HT-29 (cell line): ENCODE measurements around the gene PTMA. TPM values are rescaled to one million over a fixed set of nuclear protein-coding genes. Genes with fewer than 3 reads are reported as not detected.

Source experiments
- DNase-seq: peaks from one replicate; pipeline ENCODE4 v3.0.0-alpha.2; 2015; ENCODE audit warnings: low spot score
- total RNA-seq: library from RNA; depleted of rRNA; stranded (reverse); fragments of >200 nt; shearing (Covaris generic); gene quantifications from 2 replicates; pipeline ENCODE4 v1.2.3, GENCODE V29; 2014

PTMA gene
- total RNA-seq, 1 experiment from 2014 or later: 1,191 TPM

- peak; percentile 78 for DNase-seq
Measured at GRCh38 chr2:231674587-231675338, 33.6 kb upstream of the PTMA start.

- DNase-seq: no peak
Measured at GRCh38 chr2:231676243-231676642, 32.1 kb upstream of the PTMA start.

GRCh38 chr2:231677632-231678104 lies 30.7 kb upstream of the PTMA start:
- peak; percentile 95 for DNase-seq

- no peak for DNase-seq
Measured at GRCh38 chr2:231679908-231680284, 28.4 kb upstream of the PTMA start.

GRCh38 chr2:231680285-231680991 lies 27.9 kb upstream of the PTMA start:
- DNase-seq: peak; percentile 93

- DNase-seq: peak; percentile 79
Measured at GRCh38 chr2:231680992-231681852, 27.1 kb upstream of the PTMA start.

GRCh38 chr2:231682603-231683291 lies 25.6 kb upstream of the PTMA start:
- no peak for DNase-seq

GRCh38 chr2:231683292-231684235 lies 24.8 kb upstream of the PTMA start:
- DNase-seq: no peak

- DNase-seq: no peak
Measured at GRCh38 chr2:231684314-231685223, 23.8 kb upstream of the PTMA start.

GRCh38 chr2:231685349-231686191 lies 22.8 kb upstream of the PTMA start:
- DNase-seq: no peak

- no peak for DNase-seq
Measured at GRCh38 chr2:231686192-231687100, 21.9 kb upstream of the PTMA start.

GRCh38 chr2:231687133-231687852 lies 21.0 kb upstream of the PTMA start:
- DNase-seq: peak; percentile 76

- no peak for DNase-seq
Measured at GRCh38 chr2:231687961-231688360, 20.4 kb upstream of the PTMA start.

- no peak for DNase-seq
Measured at GRCh38 chr2:231688719-231689118, 19.6 kb upstream of the PTMA start.

GRCh38 chr2:231689124-231689893 lies 19.0 kb upstream of the PTMA start:
- no peak for DNase-seq
